ENCODE data around the gene SLC38A1.
"Not testable (repeated sequence)": the region's sequence is repeated elsewhere in the genome, so short reads cannot be mapped to it uniquely, and the experiment has no call there.

SLC38A1 gene

GRCh38 chr12:46268583-46269428, at the start of gene SLC38A1:
TSS of gene SLC38A1 (minus strand) at chr12:46269043. CDS start at chr12:46239800, 29,243 bp downstream.
- DNase-seq (ENCODE audit: low read depth), result no peak

- DNase-seq (ENCODE audit: low read depth), result no peak
Measured at GRCh38 chr12:46318037-46318436, 49.2 kb upstream of the SLC38A1 start.

GRCh38 chr12:46304070-46304469, 35.2 kb upstream of the SLC38A1 start:
- no peak for DNase-seq (ENCODE audit: low read depth)

GRCh38 chr12:46303039-46303666, 34.3 kb upstream of the SLC38A1 start:
- DNase-seq (ENCODE audit: low read depth), result no peak

GRCh38 chr12:46300910-46301309, 32.1 kb upstream of the SLC38A1 start:
- DNase-seq (ENCODE audit: low read depth), result no peak

DNA sequence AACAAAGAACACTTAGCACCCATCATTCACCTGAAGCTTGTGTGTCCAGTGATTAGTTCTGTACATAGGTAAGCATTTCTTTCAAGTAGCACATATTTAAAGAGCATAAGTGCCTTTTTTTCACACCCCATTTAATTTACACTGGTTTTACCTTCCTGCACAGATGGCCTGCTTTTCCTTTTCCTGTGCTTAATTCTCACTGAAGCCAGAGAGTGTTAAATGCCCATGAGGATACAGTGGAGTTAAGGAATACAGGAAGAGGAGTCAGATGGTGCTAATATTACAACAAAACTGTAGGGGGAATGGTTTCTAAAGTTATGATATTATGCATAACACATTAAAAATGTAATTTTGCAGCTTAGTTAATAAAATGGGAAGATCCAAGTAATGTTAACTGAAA, 31.0 kb upstream of the SLC38A1 start:
- no peak for DNase-seq (ENCODE audit: low read depth)

DNA sequence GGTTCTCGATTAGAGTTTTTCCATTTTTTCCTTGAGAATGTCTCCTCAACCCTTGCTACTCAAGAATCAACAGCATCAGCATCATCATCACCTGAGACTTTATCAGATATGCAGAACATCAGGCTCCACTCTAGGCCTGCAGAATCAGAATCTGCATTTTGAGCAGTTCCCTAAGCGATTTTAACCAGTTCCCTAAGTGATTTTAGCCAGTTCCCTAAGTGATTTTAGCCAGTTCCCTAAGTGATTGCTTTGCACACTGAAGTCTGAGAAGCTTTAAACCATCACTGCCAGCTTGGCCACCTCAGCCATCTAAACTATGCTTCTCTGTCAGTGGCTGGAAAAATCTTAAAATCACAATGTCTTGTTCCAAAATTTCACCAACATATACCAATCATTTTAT, 29.4 kb upstream of the SLC38A1 start:
- no peak for DNase-seq (ENCODE audit: low read depth)

GRCh38 chr12:46296822-46297221, 28.0 kb upstream of the SLC38A1 start:
- no peak for DNase-seq (ENCODE audit: low read depth)

GRCh38 chr12:46292754-46293402, 24.0 kb upstream of the SLC38A1 start:
- DNase-seq (ENCODE audit: low read depth), result no peak

GRCh38 chr12:46291953-46292352, 23.1 kb upstream of the SLC38A1 start:
- not testable (repeated sequence) for DNase-seq (ENCODE audit: low read depth)

GRCh38 chr12:46285177-46285576, 16.3 kb upstream of the SLC38A1 start:
- DNase-seq (ENCODE audit: low read depth), result not testable (repeated sequence)

GRCh38 chr12:46282829-46283228, 14.0 kb upstream of the SLC38A1 start:
- no peak for DNase-seq (ENCODE audit: low read depth)

GRCh38 chr12:46276756-46277155, 7.9 kb upstream of the SLC38A1 start:
- DNase-seq (ENCODE audit: low read depth), result no peak

- DNase-seq (ENCODE audit: low read depth), result no peak
Measured at GRCh38 chr12:46271863-46272262, 3.0 kb upstream of the SLC38A1 start.

- DNase-seq (ENCODE audit: low read depth), result no peak
Measured at GRCh38 chr12:46269429-46270241, 792 bp upstream of the SLC38A1 start.

GRCh38 chr12:46267825-46268582, 839 bp downstream of the SLC38A1 start:
- DNase-seq (ENCODE audit: low read depth), result no peak

DNA sequence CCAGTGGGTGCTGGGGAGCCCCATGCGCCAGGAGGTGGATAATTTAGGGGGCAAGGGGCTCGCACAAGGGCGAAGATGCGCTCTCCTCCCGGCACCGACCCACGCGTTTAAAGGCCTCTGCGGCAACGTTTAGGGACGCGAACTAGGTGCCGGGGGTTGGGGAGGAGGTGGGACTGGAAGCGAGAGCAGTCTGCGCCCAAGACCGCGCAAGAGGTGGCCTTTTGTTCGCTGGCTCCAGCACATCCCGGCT, 1.3 kb downstream of the SLC38A1 start:
- no peak for DNase-seq (ENCODE audit: low read depth)

DNA sequence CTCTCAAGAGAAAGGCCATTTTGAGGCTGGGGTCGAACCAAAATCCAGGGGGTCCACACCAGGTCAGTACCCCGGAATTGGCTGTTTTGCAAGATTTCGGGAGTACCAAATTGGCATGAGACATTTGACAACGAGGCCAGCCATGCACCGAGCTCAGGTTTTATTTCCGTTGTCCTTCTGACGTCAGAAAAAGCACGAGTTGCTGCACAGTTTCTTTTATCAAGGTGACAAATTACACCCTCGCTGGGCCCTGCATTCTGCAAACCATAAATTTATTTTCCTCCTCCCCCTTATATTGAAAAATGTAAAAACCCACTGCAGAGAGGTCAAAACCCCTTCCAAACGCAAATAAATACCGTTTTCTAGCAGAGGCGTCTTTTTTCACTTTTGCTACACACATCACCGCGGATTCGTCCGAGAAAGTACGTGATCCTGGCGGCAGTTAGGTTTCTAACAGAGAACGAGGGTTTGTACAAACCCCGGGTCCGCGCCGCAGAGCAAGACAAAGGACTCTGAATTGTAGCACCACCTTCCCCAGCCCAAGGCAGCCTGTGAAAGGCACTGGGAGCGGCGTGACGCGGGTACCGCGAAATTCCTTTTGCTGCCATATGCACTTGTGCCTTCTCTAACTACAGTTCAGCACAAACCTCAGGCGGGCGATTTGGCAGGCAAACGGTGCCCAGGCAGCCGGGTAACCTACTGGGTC, 1.8 kb downstream of the SLC38A1 start:
- no peak for DNase-seq (ENCODE audit: low read depth)

GRCh38 chr12:46266382-46266791, 2.5 kb downstream of the SLC38A1 start:
- no peak for DNase-seq (ENCODE audit: low read depth)

GRCh38 chr12:46265734-46266133, 3.1 kb downstream of the SLC38A1 start:
- DNase-seq (ENCODE audit: low read depth), result no peak

DNA sequence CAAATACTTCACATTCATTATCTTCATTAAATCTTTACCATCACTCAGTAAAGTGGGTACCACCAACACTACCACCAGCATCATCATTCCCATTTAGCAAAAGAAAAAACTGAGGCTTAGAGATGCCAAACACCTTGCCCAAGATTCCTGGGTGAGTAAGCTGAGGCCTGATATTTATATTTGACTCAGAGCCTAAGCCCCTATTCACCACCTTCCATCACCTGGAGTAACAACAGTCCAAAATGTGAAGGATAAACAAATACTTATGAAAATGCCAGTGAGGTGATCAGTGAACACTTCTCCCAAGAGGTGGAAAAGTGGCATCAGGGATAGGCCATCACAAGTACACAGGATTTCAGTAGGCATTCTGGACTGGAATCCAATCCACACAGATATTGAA, 3.7 kb downstream of the SLC38A1 start:
- DNase-seq (ENCODE audit: low read depth), result no peak
